Measurements from ENCODE around the gene DARS1.

DNA sequence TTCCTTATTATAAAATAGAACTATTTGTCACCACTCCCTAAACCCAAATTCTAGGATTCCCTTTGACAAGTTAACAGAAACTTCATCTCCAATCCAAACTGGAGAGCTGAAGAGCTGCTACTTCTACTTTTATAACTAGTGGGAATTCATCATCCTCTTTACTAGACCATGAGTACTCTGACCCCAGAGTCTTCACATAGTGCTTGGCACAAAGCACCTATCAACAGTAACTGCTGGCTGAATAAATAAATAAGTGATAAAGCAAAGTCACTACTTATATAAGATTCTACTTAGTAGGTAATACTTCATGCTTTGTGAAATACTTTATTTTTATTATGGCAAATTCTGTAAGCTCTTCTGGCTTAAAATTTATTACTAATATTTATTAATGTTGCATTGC, 49.5 kb downstream of the DARS1 start:
- TF ChIP-seq, protein P1, sequence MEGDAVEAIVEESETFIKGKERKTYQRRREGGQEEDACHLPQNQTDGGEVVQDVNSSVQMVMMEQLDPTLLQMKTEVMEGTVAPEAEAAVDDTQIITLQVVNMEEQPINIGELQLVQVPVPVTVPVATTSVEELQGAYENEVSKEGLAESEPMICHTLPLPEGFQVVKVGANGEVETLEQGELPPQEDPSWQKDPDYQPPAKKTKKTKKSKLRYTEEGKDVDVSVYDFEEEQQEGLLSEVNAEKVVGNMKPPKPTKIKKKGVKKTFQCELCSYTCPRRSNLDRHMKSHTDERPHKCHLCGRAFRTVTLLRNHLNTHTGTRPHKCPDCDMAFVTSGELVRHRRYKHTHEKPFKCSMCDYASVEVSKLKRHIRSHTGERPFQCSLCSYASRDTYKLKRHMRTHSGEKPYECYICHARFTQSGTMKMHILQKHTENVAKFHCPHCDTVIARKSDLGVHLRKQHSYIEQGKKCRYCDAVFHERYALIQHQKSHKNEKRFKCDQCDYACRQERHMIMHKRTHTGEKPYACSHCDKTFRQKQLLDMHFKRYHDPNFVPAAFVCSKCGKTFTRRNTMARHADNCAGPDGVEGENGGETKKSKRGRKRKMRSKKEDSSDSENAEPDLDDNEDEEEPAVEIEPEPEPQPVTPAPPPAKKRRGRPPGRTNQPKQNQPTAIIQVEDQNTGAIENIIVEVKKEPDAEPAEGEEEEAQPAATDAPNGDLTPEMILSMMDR (IDR thresholded peaks at IDR 0.05), result no peak
- no peak for TF ChIP-seq POLR2A (IDR thresholded peaks at IDR 0.05)
